ENCODE results near the gene ZYG11A.
A peak's percentile ranks its signal among the peaks of the same experiment; 100 is the strongest.
"Not testable (repeated sequence)": the region's sequence is repeated elsewhere in the genome, so short reads cannot be mapped to it uniquely, and the experiment has no call there.

ZYG11A gene

GRCh38 chr1:52814465-52814864, 28.1 kb upstream of the ZYG11A start:
- no peak for DNase-seq (ENCODE audit: low spot score)
- H3K36me3 ChIP-seq (ENCODE audit: low read depth): peaks cover 26% of the 10 kb centered on the region
- peak; percentile 33; the same call in 1 of the 3 replicates for ATAC-seq (ENCODE audit: low read depth)

DNA sequence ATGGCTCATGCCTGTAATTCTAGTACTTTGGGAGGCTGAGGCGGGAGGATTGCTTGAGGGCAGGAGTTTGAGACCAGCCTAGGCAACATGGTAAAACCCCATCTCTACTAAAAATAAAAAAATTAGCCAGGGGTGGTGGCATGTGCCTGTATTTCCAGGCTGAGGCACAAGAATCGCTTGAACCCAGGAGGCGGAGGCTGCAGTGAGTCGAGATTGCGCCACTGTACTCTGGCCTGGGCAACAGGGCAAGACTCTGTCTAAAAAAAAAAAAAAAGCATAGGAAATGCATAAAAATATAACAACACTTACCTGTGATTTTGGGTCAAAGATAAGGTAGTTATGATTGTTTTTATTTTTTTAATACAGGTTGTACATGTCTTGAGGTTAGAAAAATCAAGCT, 21.7 kb upstream of the ZYG11A start:
- not testable (repeated sequence) for DNase-seq (ENCODE audit: low spot score); H3K27ac ChIP-seq (ENCODE audit: poor library complexity, severe bottlenecking); H3K9me3 ChIP-seq (ENCODE audit: severe bottlenecking); H3K4me1 ChIP-seq (ENCODE audit: insufficient read depth, poor library complexity, severe bottlenecking); ATAC-seq (ENCODE audit: low read depth); H3K4me3 ChIP-seq (ENCODE audit: severe bottlenecking); H3K27me3 ChIP-seq (ENCODE audit: insufficient read depth, poor library complexity, severe bottlenecking)
- H3K36me3 ChIP-seq (ENCODE audit: low read depth): peaks cover 15% of the 10 kb centered on the region

More at GRCh38 chr1:52814465-52814864, 28.1 kb upstream of the ZYG11A start:
- no peak overlapping the region for H3K27ac ChIP-seq (ENCODE audit: poor library complexity, severe bottlenecking)
- H3K9me3 ChIP-seq (ENCODE audit: severe bottlenecking): no peaks in the 10 kb centered on the region
- H3K4me1 ChIP-seq (ENCODE audit: insufficient read depth, poor library complexity, severe bottlenecking): no peaks in the 10 kb centered on the region
- no peak for TF ChIP-seq CTCF (IDR thresholded peaks at IDR 0.05; ENCODE audit: poor library complexity, severe bottlenecking)
- no peak overlapping the region for H3K4me3 ChIP-seq (ENCODE audit: severe bottlenecking)
- H3K27me3 ChIP-seq (ENCODE audit: insufficient read depth, poor library complexity, severe bottlenecking): no peaks in the 10 kb centered on the region

DNA sequence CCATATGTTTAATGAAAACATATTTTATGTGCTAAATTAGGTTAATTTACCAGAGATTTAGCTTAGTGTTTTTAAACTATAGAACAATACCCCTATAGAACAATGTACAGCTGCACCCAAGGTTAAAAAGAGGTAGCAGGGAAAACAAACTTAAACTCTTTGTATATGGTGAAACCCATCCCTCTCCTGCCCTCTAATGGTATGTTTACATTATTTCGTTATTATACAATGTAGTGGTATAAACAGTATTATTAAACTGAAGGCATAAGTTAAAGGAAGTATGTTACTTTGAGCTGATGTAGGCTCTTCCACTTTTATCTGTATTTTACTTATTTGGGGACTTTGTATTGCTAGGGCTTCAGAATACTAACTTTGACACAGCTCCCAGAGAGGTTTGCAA, 16.7 kb upstream of the ZYG11A start:
- H3K4me1 ChIP-seq (ENCODE audit: insufficient read depth, poor library complexity, severe bottlenecking): no peaks in the 10 kb centered on the region
- no peak overlapping the region for H3K27ac ChIP-seq (ENCODE audit: poor library complexity, severe bottlenecking)
- H3K9me3 ChIP-seq (ENCODE audit: severe bottlenecking): no peaks in the 10 kb centered on the region
- no peak overlapping the region for H3K4me3 ChIP-seq (ENCODE audit: severe bottlenecking)
- H3K36me3 ChIP-seq (ENCODE audit: low read depth): no peaks in the 10 kb centered on the region; the same call in 1 of the 2 replicates
- peak; percentile 70; the same call in 2 of the 3 replicates for ATAC-seq (ENCODE audit: low read depth)
- no peaks in the 10 kb centered on the region for H3K27me3 ChIP-seq (ENCODE audit: insufficient read depth, poor library complexity, severe bottlenecking)
- DNase-seq (ENCODE audit: low spot score): no peak
- TF ChIP-seq CTCF (IDR thresholded peaks at IDR 0.05; ENCODE audit: poor library complexity, severe bottlenecking): peak; percentile 61

GRCh38 chr1:52834798-52835197, 7.8 kb upstream of the ZYG11A start:
- Histone ChIP-seq H3K9me3 (ENCODE audit: severe bottlenecking) (no peaks in the 10 kb centered on the region), H3K4me3 (ENCODE audit: severe bottlenecking) (no peak overlapping the region), H3K36me3 (ENCODE audit: low read depth) (no peaks in the 10 kb centered on the region), H3K27me3 (ENCODE audit: insufficient read depth, poor library complexity, severe bottlenecking) (no peaks in the 10 kb centered on the region), H3K27ac (ENCODE audit: poor library complexity, severe bottlenecking) (no peak overlapping the region), H3K4me1 (ENCODE audit: insufficient read depth, poor library complexity, severe bottlenecking) (no peaks in the 10 kb centered on the region)
- DNase-seq (ENCODE audit: low spot score) (no peak), ATAC-seq (ENCODE audit: low read depth) (no peak)
- TF ChIP-seq CTCF (IDR thresholded peaks at IDR 0.05; ENCODE audit: poor library complexity, severe bottlenecking): no peak

DNA sequence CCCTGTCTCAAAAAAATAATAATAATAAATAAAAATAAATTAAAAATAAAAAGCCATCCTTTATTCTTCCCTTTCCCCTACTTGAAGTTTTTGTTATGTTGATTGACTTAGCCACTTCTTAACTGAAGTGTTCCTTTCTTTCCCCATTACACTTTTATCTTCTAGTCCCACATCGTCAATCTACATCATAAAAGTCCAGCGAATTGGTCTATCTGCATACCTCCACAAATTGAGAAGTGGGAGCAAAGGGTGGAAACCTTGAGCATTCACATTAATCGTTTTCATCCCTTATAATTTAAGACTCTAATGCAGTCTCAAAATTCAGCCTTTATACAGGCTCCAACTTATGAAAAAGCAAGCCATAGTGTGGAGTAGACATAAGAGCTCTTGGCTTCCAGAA, 6.5 kb upstream of the ZYG11A start:
- no peaks in the 10 kb centered on the region for H3K4me1 ChIP-seq (ENCODE audit: insufficient read depth, poor library complexity, severe bottlenecking)
- no peak for DNase-seq (ENCODE audit: low spot score)
- H3K36me3 ChIP-seq (ENCODE audit: low read depth): no peaks in the 10 kb centered on the region
- H3K4me3 ChIP-seq (ENCODE audit: severe bottlenecking): no peak overlapping the region
- no peak for ATAC-seq (ENCODE audit: low read depth)
- TF ChIP-seq CTCF (IDR thresholded peaks at IDR 0.05; ENCODE audit: poor library complexity, severe bottlenecking): no peak
- no peaks in the 10 kb centered on the region for H3K27me3 ChIP-seq (ENCODE audit: insufficient read depth, poor library complexity, severe bottlenecking)
- H3K27ac ChIP-seq (ENCODE audit: poor library complexity, severe bottlenecking): no peak overlapping the region
- H3K9me3 ChIP-seq (ENCODE audit: severe bottlenecking): no peaks in the 10 kb centered on the region

DNA sequence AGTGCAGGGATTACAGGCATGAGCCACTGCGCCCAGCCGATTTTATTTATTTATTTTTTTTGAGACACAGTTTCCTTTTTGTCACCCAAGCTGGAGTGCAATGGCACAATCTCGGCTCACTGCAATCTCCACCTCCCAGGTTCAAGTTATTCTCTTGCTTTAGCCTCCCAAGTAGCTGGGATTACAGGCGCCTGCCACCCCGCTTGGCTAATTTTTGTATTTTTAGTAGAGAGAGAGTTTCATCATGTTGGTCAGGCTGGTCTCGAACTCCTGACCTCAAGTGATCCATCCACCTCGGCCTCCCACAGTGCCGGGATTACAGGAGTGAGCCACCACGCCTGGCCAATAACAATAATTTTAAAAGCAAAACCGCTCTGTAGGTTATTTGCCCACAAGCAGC, 3.4 kb upstream of the ZYG11A start:
- H3K4me1 ChIP-seq (ENCODE audit: insufficient read depth, poor library complexity, severe bottlenecking); ATAC-seq (ENCODE audit: low read depth); H3K27me3 ChIP-seq (ENCODE audit: insufficient read depth, poor library complexity, severe bottlenecking); H3K36me3 ChIP-seq (ENCODE audit: low read depth); H3K9me3 ChIP-seq (ENCODE audit: severe bottlenecking); H3K4me3 ChIP-seq (ENCODE audit: severe bottlenecking); DNase-seq (ENCODE audit: low spot score); H3K27ac ChIP-seq (ENCODE audit: poor library complexity, severe bottlenecking): not testable (repeated sequence)

GRCh38 chr1:52845119-52845518, 2.6 kb downstream of the ZYG11A start:
- H3K27ac ChIP-seq (ENCODE audit: poor library complexity, severe bottlenecking); H3K27me3 ChIP-seq (ENCODE audit: insufficient read depth, poor library complexity, severe bottlenecking); H3K36me3 ChIP-seq (ENCODE audit: low read depth); H3K4me3 ChIP-seq (ENCODE audit: severe bottlenecking); ATAC-seq (ENCODE audit: low read depth); H3K4me1 ChIP-seq (ENCODE audit: insufficient read depth, poor library complexity, severe bottlenecking); DNase-seq (ENCODE audit: low spot score); H3K9me3 ChIP-seq (ENCODE audit: severe bottlenecking): not testable (repeated sequence)

Measured in RWPE2 (cell line).